Right lobe of liver (tissue), 6 donors: ENCODE data around the gene MBNL3. TPM values are rescaled to one million over a fixed set of nuclear protein-coding genes. Genes with fewer than 3 reads are reported as not detected.

ENCODE experiments used
- ATAC-seq, 4 donors: fragments of 200-7000 bp; cut with Tn5 transposase; one replicate each; pipeline ENCODE4 v1.9.1; 2020; ENCODE audit warnings: mild to moderate bottlenecking in 4 of 4, moderate library complexity in 4 of 4
- DNase-seq, 3 donors: peaks; one replicate each; pipeline ENCODE4 v3.0.0-alpha.2; 2020
- H3K27ac ChIP-seq, 3 donors: fragments of 200-600 bp; one replicate each; pipeline ENCODE4 v1.8.0; 2022
- H3K27me3 ChIP-seq, 2 donors: fragments of 200-600 bp; one replicate each; pipeline ENCODE4 v1.8.0; 2022
- H3K36me3 ChIP-seq, 4 donors: fragments of 200-600 bp; sonication (generic) in 1 of 4; one replicate each; pipeline versions ENCODE4 v1.5.1 to v1.8.0; 2017 to 2022; ENCODE audit warnings: control low read depth in 1 of 4
- H3K4me1 ChIP-seq, 4 donors: fragments of 200-600 bp; sonication (generic) in 1 of 4; one replicate each; pipeline versions ENCODE4 v1.5.1 to v1.8.0; 2017 to 2022; ENCODE audit warnings: control low read depth in 1 of 4
- H3K4me3 ChIP-seq, 3 donors: fragments of 200-600 bp; one replicate each; pipeline ENCODE4 v1.8.0; 2022
- H3K9me3 ChIP-seq, 4 donors: fragments of 200-600 bp; sonication (generic) in 1 of 4; one replicate each; pipeline versions ENCODE4 v1.5.1 to v1.8.0; 2017 to 2022; ENCODE audit warnings: control low read depth in 1 of 4
- CTCF ChIP-seq, 4 donors: fragments of 200-600 bp in 3 of 4; fragments of 450-650 bp in 1 of 4; IDR thresholded peaks; one replicate each; pipeline versions ENCODE4 v1.5.1 to v1.8.0; 2016 to 2022; ENCODE audit warnings: antibody characterized with exemption in 4 of 4, mild to moderate bottlenecking in 2 of 4
- POLR2A ChIP-seq: fragments of 450-650 bp; IDR thresholded peaks from one replicate; pipeline ENCODE4 v1.6.1; 2017; ENCODE audit warnings: antibody characterized with exemption, mild to moderate bottlenecking
- WGBS: methylation state at CpG from one replicate; pipeline ENCODE4 v1.1.6; 2018; ENCODE audit warnings: low coverage, low lambda C conversion rate; ENCODE audit not compliant: insufficient coverage; ENCODE audit errors: missing lambda C conversion rate; 5-methylcytosine and 5-hydroxymethylcytosine counted together
- intact Hi-C, 2 donors: fragments of 100-400 bp; cut with DNase I; formaldehyde crosslinking; loops; one replicate each; pipeline versions ENCODE4 v1.11.2 to v1.14.1; 2022
- total RNA-seq, 6 experiments: library from RNA; depleted of rRNA in 2 of 6; stranded (reverse); fragments of >200 nt in 2 of 6; fragmentation: NEBNext Ultra II Directional in 3 of 6; extraction: Animal tissue kit (Norgen Biotek cat#: 25700) in 3 of 6; gene quantifications; one replicate each; pipeline versions ENCODE4 v1.1.0 to v1.2.4, GENCODE V29; 2016 to 2023
- donor health status: DM: no; HTN: yes; CAD: no.
- donor health status: DM: no; HTN: no; CAD: no.
- donor health status: DM: no; HTN: no; CAD: no.
- donor health status: DM: no; HTN: yes; CAD: no.
- donor health status: DM: no; HTN: yes; CAD: no.

Gene MBNL3
- total RNA-seq, 6 experiments from 2014 or later, result 53.3 to 164 (median 84.6) TPM

- intact Hi-C loops, result no loop called here
- H3K9me3 ChIP-seq, result no peaks in the 10 kb centered on the region
- no peak overlapping the region for H3K4me3 ChIP-seq
- WGBS, result 57% methylated on average over 1 of the region's 1 CpG
- TF ChIP-seq CTCF (IDR thresholded peaks at IDR 0.05) (no peak), POLR2A (no peak)
- DNase-seq (no peak), ATAC-seq (no peak)
- H3K27me3 ChIP-seq, result no peaks in the 10 kb centered on the region
- peaks cover 0 to 8% (median 3%) of the 10 kb centered on the region in 4 donors for H3K4me1 ChIP-seq
- no peaks in the 10 kb centered on the region for H3K36me3 ChIP-seq
- peak overlapping the region in 1 of 3 donors; percentile 19 for H3K27ac ChIP-seq
Observed at GRCh38 chrX:132504417-132504816, 15.6 kb upstream of the MBNL3 start.

DNA sequence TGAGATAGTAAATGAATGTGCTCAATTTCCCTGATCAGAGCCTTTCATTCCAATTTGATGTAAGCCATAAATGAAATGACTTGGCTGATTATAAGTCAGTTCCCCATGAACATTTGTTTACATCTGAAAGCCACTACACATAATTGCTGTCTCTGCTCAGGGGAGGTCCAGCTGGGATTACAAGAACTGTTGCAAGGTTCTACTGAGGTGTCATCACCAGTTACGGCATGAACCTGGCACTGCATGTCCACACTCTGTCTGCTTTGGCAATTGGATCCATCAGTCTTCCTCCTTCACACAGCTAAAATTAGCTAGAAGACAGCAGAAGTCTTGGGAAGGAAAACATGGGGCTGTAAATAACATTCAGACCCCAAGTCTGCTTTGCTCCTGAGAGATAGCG lies 12.8 kb upstream of the MBNL3 start:
- ATAC-seq (peak; percentile 23 to 72 (median 42)), DNase-seq (no peak)
- Histone ChIP-seq H3K4me1 (peaks cover 0 to 8% (median 3%) of the 10 kb centered on the region in 4 donors), H3K27me3 (no peaks in the 10 kb centered on the region), H3K27ac (no peak overlapping the region), H3K9me3 (no peaks in the 10 kb centered on the region), H3K4me3 (no peak overlapping the region), H3K36me3 (no peaks in the 10 kb centered on the region)
- intact Hi-C loops, result no loop called here
- 53% methylated on average over 2 of the region's 2 CpGs for WGBS
- TF ChIP-seq CTCF (IDR thresholded peaks at IDR 0.05), result no peak

GRCh38 chrX:132497432-132497831 lies 8.6 kb upstream of the MBNL3 start:
- TF ChIP-seq CTCF (IDR thresholded peaks at IDR 0.05) (no peak), POLR2A (no peak)
- ATAC-seq, result no peak
- WGBS, result 33% methylated on average over 1 of the region's 2 CpGs

GRCh38 chrX:132493095-132493494 lies 4.3 kb upstream of the MBNL3 start:
- no peaks in the 10 kb centered on the region for H3K36me3 ChIP-seq
- H3K9me3 ChIP-seq, result no peaks in the 10 kb centered on the region
- no peak for DNase-seq
- H3K4me1 ChIP-seq, result no peaks in the 10 kb centered on the region
- 42% methylated on average over 1 of the region's 1 CpG for WGBS
- no peak overlapping the region for H3K4me3 ChIP-seq
- peak overlapping the region in 1 of 3 donors; percentile 38 for H3K27ac ChIP-seq
- no peak for TF ChIP-seq POLR2A
- TF ChIP-seq CTCF (IDR thresholded peaks at IDR 0.05), result no peak
- H3K27me3 ChIP-seq, result no peaks in the 10 kb centered on the region
- no peak for ATAC-seq
- intact Hi-C loops, result no loop called here

More at GRCh38 chrX:132497432-132497831, 8.6 kb upstream of the MBNL3 start:
- intact Hi-C loops, result no loop called here
- Histone ChIP-seq H3K4me3 (no peak overlapping the region), H3K9me3 (no peaks in the 10 kb centered on the region), H3K27me3 (no peaks in the 10 kb centered on the region), H3K36me3 (no peaks in the 10 kb centered on the region), H3K4me1 (no peaks in the 10 kb centered on the region), H3K27ac (no peak overlapping the region)
- no peak for DNase-seq

DNA sequence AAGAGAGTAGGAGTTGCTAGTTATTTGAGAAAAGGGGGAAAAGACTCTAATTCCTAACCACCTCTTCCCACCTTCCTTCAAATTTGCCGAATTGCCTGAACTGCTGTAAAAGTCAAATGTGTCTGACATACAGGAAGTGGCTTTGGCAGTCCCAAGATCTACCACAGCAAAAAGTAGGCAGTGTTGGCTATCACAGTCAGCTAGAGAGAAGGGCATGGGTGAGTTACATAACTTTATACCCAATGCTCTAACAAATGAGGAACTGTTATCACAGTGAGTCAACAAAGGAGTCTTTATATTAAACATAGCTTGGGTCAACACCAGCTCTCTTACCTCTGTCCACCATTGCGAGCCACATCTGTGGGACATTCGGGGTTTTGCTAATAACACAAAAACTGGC lies 2.4 kb upstream of the MBNL3 start:
- no peak overlapping the region for H3K27ac ChIP-seq
- no peak overlapping the region for H3K4me3 ChIP-seq
- H3K27me3 ChIP-seq, result no peaks in the 10 kb centered on the region
- no peaks in the 10 kb centered on the region for H3K9me3 ChIP-seq
- peak; percentile 56 to 71 (median 62) for ATAC-seq
- TF ChIP-seq POLR2A (no peak), CTCF (IDR thresholded peaks at IDR 0.05) (peak in 3 of 4 donors; percentile 13 to 51 (median 14))
- WGBS, result 16% methylated on average over 3 of the region's 3 CpGs
- no peaks in the 10 kb centered on the region for H3K36me3 ChIP-seq
- intact Hi-C loops, result no loop called here
- H3K4me1 ChIP-seq, result peaks cover 0 to 5% (median 0%) of the 10 kb centered on the region in 4 donors
- DNase-seq, result peak in 1 of 3 donors; percentile 42
